Measurements from ENCODE around the gene PTPN3. TPM values are rescaled to one million over a fixed set of nuclear protein-coding genes. Genes with fewer than 3 reads are reported as not detected.

PTPN3 gene
- polyA plus RNA-seq, 1 donor, result 2.1 TPM

GRCh38 chr9:109504689-109505088, 6.6 kb upstream of the PTPN3 start:
- no peak for DNase-seq (ENCODE audit: low read depth)

- DNase-seq (ENCODE audit: low read depth), result no peak
These were observed 2.4 kb upstream of the PTPN3 start for GRCh38 chr9:109500421-109500974.

GRCh38 chr9:109499631-109500410, 1.7 kb upstream of the PTPN3 start:
- no peak for DNase-seq (ENCODE audit: low read depth)

GRCh38 chr9:109499093-109499630, 1.1 kb upstream of the PTPN3 start:
- DNase-seq (ENCODE audit: low read depth), result no peak

- DNase-seq (ENCODE audit: low read depth), result no peak
These were observed 617 bp downstream of the PTPN3 start for GRCh38 chr9:109497226-109498153.

GRCh38 chr9:109496841-109497225, 1.3 kb downstream of the PTPN3 start:
- DNase-seq (ENCODE audit: low read depth), result no peak

GRCh38 chr9:109496218-109496617, 1.9 kb downstream of the PTPN3 start:
- no peak for DNase-seq (ENCODE audit: low read depth)

- no peak for DNase-seq (ENCODE audit: low read depth)
These were observed 4.5 kb downstream of the PTPN3 start for GRCh38 chr9:109493648-109494047.

- DNase-seq (ENCODE audit: low read depth), result no peak
These were observed 6.5 kb downstream of the PTPN3 start for GRCh38 chr9:109491590-109491989.

- DNase-seq (ENCODE audit: low read depth), result no peak
These were observed 9.2 kb downstream of the PTPN3 start for GRCh38 chr9:109488791-109489492.

- no peak for DNase-seq (ENCODE audit: low read depth)
These were observed 9.8 kb downstream of the PTPN3 start for GRCh38 chr9:109488351-109488750.

- no peak for DNase-seq (ENCODE audit: low read depth)
These were observed 10.9 kb downstream of the PTPN3 start for GRCh38 chr9:109487247-109487646.

- no peak for DNase-seq (ENCODE audit: low read depth)
These were observed 14.2 kb downstream of the PTPN3 start for GRCh38 chr9:109483744-109484429.

GRCh38 chr9:109482391-109482916, 15.7 kb downstream of the PTPN3 start:
- no peak for DNase-seq (ENCODE audit: low read depth)

- no peak for DNase-seq (ENCODE audit: low read depth)
These were observed 16.3 kb downstream of the PTPN3 start for GRCh38 chr9:109481856-109482255.

GRCh38 chr9:109479822-109480221, 18.3 kb downstream of the PTPN3 start:
- no peak for DNase-seq (ENCODE audit: low read depth)

- DNase-seq (ENCODE audit: low read depth), result no peak
These were observed 19.3 kb downstream of the PTPN3 start for GRCh38 chr9:109478665-109479380.

GRCh38 chr9:109478051-109478563, 20.0 kb downstream of the PTPN3 start:
- DNase-seq (ENCODE audit: low read depth), result no peak

- no peak for DNase-seq (ENCODE audit: low read depth)
These were observed 20.7 kb downstream of the PTPN3 start for GRCh38 chr9:109477258-109478050.

Measured in forelimb muscle (tissue), 1 donor.